OCI-M1 (cell line): ENCODE data around the gene HAO1.
"Not testable (repeated sequence)": the region's sequence is repeated elsewhere in the genome, so short reads cannot be mapped to it uniquely, and the experiment has no call there.

Source experiments
- DNase-seq: peaks from one replicate; lab custom pipeline; 2025; lab: John Stamatoyannopoulos, UW

The HAO1 gene

GRCh38 chr20:7855545-7855944 lies 84.7 kb downstream of the HAO1 start:
- DNase-seq, result no peak

- DNase-seq, result no peak
Measured at GRCh38 chr20:7853493-7853892, 86.8 kb downstream of the HAO1 start.

- no peak for DNase-seq
Measured at GRCh38 chr20:7850775-7851490, 89.3 kb downstream of the HAO1 start.

- no peak for DNase-seq
Measured at GRCh38 chr20:7849675-7850074, 90.6 kb downstream of the HAO1 start.

- no peak for DNase-seq
Measured at GRCh38 chr20:7848351-7848750, 91.9 kb downstream of the HAO1 start.

- DNase-seq, result no peak
Measured at GRCh38 chr20:7843613-7844012, 96.6 kb downstream of the HAO1 start.

- no peak for DNase-seq
Measured at GRCh38 chr20:7841971-7842310, 98.3 kb downstream of the HAO1 start.

- no peak for DNase-seq
Measured at GRCh38 chr20:7841291-7841970, 98.8 kb downstream of the HAO1 start.

- no peak for DNase-seq
Measured at GRCh38 chr20:7836076-7836475, 104.2 kb downstream of the HAO1 start.

GRCh38 chr20:7834441-7834840 lies 105.8 kb downstream of the HAO1 start:
- not testable (repeated sequence) for DNase-seq
